HEK293 (cell line): Measurements from ENCODE around the gene AHCYL1.

Experiments used
- CTCF ChIA-PET: fragments of 350-600 bp; formaldehyde crosslinking; extraction: SDS; loops from one replicate; lab custom pipeline; 2021; ENCODE audit warnings: antibody characterized with exemption; lab: Yijun Ruan, JAX
- POLR2A ChIA-PET: fragments of 300-600 bp; formaldehyde crosslinking; extraction: SDS; loops from one replicate; lab custom pipeline; 2020; ENCODE audit warnings: antibody characterized with exemption, inconsistent platforms; lab: Yijun Ruan, JAX
- H3K27ac ChIP-seq: fragments of 200-500 bp; sonication (Bioruptor generic); 2 replicates; pipeline ENCODE4 v1.5.1; 2014; ENCODE audit warnings: low read depth, low read length, control low read depth, inconsistent platforms; ENCODE audit errors: extremely low read depth
- H3K36me3 ChIP-seq, 2 experiments: fragments of 200-500 bp in 1 of 2; sonication (Bioruptor generic) in 1 of 2; 1 replicate in 1 of 2; 2 replicates in 1 of 2; pipeline ENCODE4 v1.5.1; 2014 to 2017; ENCODE audit warnings: inconsistent platforms in 2 of 2, low read length in 2 of 2; ENCODE audit not compliant: control insufficient read depth in 2 of 2, insufficient read depth in 1 of 2
- H3K4me1 ChIP-seq: fragments of 200-500 bp; sonication (Bioruptor generic); 2 replicates; pipeline ENCODE4 v1.5.1; 2014; ENCODE audit warnings: mild to moderate bottlenecking, low read length, inconsistent platforms; ENCODE audit not compliant: control insufficient read depth, insufficient read depth
- H3K4me3 ChIP-seq: 2 replicates; pipeline ENCODE4 v1.5.1; 2011; ENCODE audit warnings: low read depth, mild to moderate bottlenecking, control low read depth, low read length, moderate library complexity
- H3K9me3 ChIP-seq: fragments of 200-500 bp; sonication (Bioruptor generic); 2 replicates; pipeline ENCODE4 v1.5.1; 2014; ENCODE audit warnings: low read depth, low read length, inconsistent platforms; ENCODE audit not compliant: control insufficient read depth, insufficient read depth
- BCL11B ChIP-seq: fragments of 450-650 bp; formaldehyde crosslinking; IDR thresholded peaks from 2 replicates; pipeline ENCODE4 v1.5.1; 2016; ENCODE audit warnings: low read depth, missing biosample characterization, missing genetic modification characterization
- KLF7 ChIP-seq: fragments of 450-650 bp; formaldehyde crosslinking; IDR thresholded peaks from 2 replicates; pipeline ENCODE4 v1.5.1; 2016; ENCODE audit warnings: missing biosample characterization, missing genetic modification characterization, borderline replicate concordance
- OSR2 ChIP-seq: fragments of 450-650 bp; formaldehyde crosslinking; IDR thresholded peaks from 2 replicates; pipeline ENCODE4 v1.5.1; 2016; ENCODE audit warnings: missing biosample characterization, missing genetic modification characterization
- SP2 ChIP-seq: fragments of 450-650 bp; formaldehyde crosslinking; IDR thresholded peaks from 2 replicates; pipeline ENCODE4 v1.5.1; 2016; ENCODE audit warnings: missing biosample characterization, missing genetic modification characterization
- TRIM28 ChIP-seq: IDR thresholded peaks from 2 replicates; pipeline ENCODE4 v1.6.1; 2011; ENCODE audit warnings: low read length, control low read depth, borderline replicate concordance
- ZBTB7A ChIP-seq: fragments of 450-650 bp; formaldehyde crosslinking; IDR thresholded peaks from 2 replicates; pipeline ENCODE4 v1.5.1; 2016; ENCODE audit warnings: low read depth, missing biosample characterization, missing genetic modification characterization
- ZNF112 ChIP-seq: fragments of 450-650 bp; formaldehyde crosslinking; IDR thresholded peaks from 2 replicates; pipeline ENCODE4 v1.5.0; 2017; ENCODE audit warnings: missing biosample characterization, missing genetic modification characterization
- ZNF157 ChIP-seq: fragments of 450-650 bp; formaldehyde crosslinking; IDR thresholded peaks from 2 replicates; pipeline ENCODE4 v1.5.1; 2016; ENCODE audit warnings: missing biosample characterization, missing genetic modification characterization
- ZNF211 ChIP-seq: fragments of 450-650 bp; formaldehyde crosslinking; IDR thresholded peaks from 2 replicates; pipeline ENCODE4 v1.5.1; 2016; ENCODE audit warnings: low read depth, missing biosample characterization, missing genetic modification characterization
- ZNF24 ChIP-seq: fragments of 450-650 bp; formaldehyde crosslinking; IDR thresholded peaks from 2 replicates; pipeline ENCODE4 v1.5.1; 2016; ENCODE audit warnings: missing biosample characterization, missing genetic modification characterization
- ZNF248 ChIP-seq: fragments of 450-650 bp; formaldehyde crosslinking; IDR thresholded peaks from 2 replicates; pipeline ENCODE4 v1.5.1; 2017; ENCODE audit warnings: missing biosample characterization, missing genetic modification characterization
- ZNF266 ChIP-seq: fragments of 450-650 bp; formaldehyde crosslinking; IDR thresholded peaks from 2 replicates; pipeline ENCODE4 v1.5.1; 2016; ENCODE audit warnings: missing biosample characterization, missing genetic modification characterization, low read depth
- ZNF366 ChIP-seq: fragments of 450-650 bp; formaldehyde crosslinking; conservative IDR thresholded peaks from 2 replicates; pipeline ENCODE4 v1.5.1; 2016; ENCODE audit warnings: missing biosample characterization, missing genetic modification characterization
- ZNF391 ChIP-seq: fragments of 450-650 bp; formaldehyde crosslinking; IDR thresholded peaks from 2 replicates; pipeline ENCODE4 v1.5.1; 2016; ENCODE audit warnings: low read depth, missing biosample characterization, missing genetic modification characterization, borderline replicate concordance
- ZNF404 ChIP-seq: fragments of 450-650 bp; formaldehyde crosslinking; IDR thresholded peaks from 2 replicates; pipeline ENCODE4 v1.5.1; 2017; ENCODE audit warnings: missing biosample characterization, missing genetic modification characterization
- ZNF561 ChIP-seq: fragments of 450-650 bp; IDR thresholded peaks from 2 replicates; pipeline ENCODE4 v1.5.1; 2018; ENCODE audit warnings: missing biosample characterization, missing genetic modification characterization, borderline replicate concordance
- ZNF600 ChIP-seq: fragments of 450-650 bp; formaldehyde crosslinking; IDR thresholded peaks from 2 replicates; pipeline ENCODE4 v1.5.1; 2016; ENCODE audit warnings: missing biosample characterization, missing genetic modification characterization
- ZNF626 ChIP-seq: fragments of 450-650 bp; sonication (Bioruptor Pico); formaldehyde crosslinking; IDR thresholded peaks from 2 replicates; pipeline ENCODE4 v1.5.1; 2018; ENCODE audit warnings: missing biosample characterization, missing genetic modification characterization, inconsistent platforms
- ZNF785 ChIP-seq: fragments of 450-650 bp; formaldehyde crosslinking; IDR thresholded peaks from 2 replicates; pipeline ENCODE4 v1.5.1; 2016; ENCODE audit warnings: missing biosample characterization, missing genetic modification characterization
- ZNF830 ChIP-seq: fragments of 450-650 bp; IDR thresholded peaks from 2 replicates; pipeline ENCODE4 v1.5.0; 2018; ENCODE audit warnings: missing biosample characterization, missing genetic modification characterization, low read depth, mild to moderate bottlenecking, moderate library complexity
- TF ChIP-seq, protein P1 (sequence below): fragments of 450-650 bp; formaldehyde crosslinking; IDR thresholded peaks from 2 replicates; pipeline ENCODE4 v1.5.1; 2016; ENCODE audit warnings: missing biosample characterization, missing genetic modification characterization
- TF ChIP-seq, protein P2 (sequence below): fragments of 450-650 bp; formaldehyde crosslinking; IDR thresholded peaks from 2 replicates; pipeline ENCODE4 v1.5.1; 2016; ENCODE audit warnings: missing biosample characterization, missing genetic modification characterization, low read depth
- TF ChIP-seq, protein P3 (sequence below): fragments of 450-650 bp; formaldehyde crosslinking; IDR thresholded peaks from 2 replicates; pipeline ENCODE4 v1.5.1; 2017; ENCODE audit warnings: missing biosample characterization, missing genetic modification characterization

Gene AHCYL1

DNA sequence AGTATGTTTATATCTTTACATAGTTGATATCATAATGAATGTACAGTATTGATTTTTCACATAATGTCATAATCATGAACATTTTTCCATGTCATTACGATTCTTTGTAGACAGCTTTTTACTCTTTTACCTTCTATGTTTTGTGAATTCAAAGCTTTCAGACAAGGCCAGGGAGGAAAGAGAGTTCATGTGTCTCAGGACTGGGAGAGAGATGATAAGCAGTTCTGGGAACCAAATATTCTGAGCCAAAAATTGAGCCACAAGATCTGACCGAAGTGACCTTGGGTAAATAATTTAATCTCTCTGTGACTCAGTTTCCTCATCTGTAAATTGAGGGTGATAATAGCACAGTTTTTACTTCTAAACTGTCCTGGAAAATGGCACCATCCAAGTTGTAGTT lies 42.1 kb upstream of the AHCYL1 start:
- Histone ChIP-seq H3K36me3 (no peaks in the 10 kb centered on the region), H3K27ac (no peak overlapping the region), H3K9me3 (no peaks in the 10 kb centered on the region), H3K4me1 (no peaks in the 10 kb centered on the region), H3K4me3 (no peak overlapping the region)
- ChIA-PET CTCF (interaction anchor here (0.6 to 2.1 kb wide), 3 partner anchors 16 to 303 kb away, joined by 3 to 9 read pairs (median 4); no protein-coding TSS in a partner anchor), POLR2A (no interaction called here)
- no peak for TF ChIP-seq ZNF561 (tag by site-specific recombination)
- TF ChIP-seq ZNF211 (tag by site-specific recombination) = no peak
- no peak for TF ChIP-seq ZNF266
- TF ChIP-seq OSR2 (tag by site-specific recombination) = no peak
- TF ChIP-seq ZBTB7A = no peak
- no peak for TF ChIP-seq ZNF112 (tag by site-specific recombination)
- TF ChIP-seq ZNF248 (tag by site-specific recombination) = no peak
- no peak for TF ChIP-seq ZNF404 (tag by site-specific recombination)
- TF ChIP-seq, protein P1, sequence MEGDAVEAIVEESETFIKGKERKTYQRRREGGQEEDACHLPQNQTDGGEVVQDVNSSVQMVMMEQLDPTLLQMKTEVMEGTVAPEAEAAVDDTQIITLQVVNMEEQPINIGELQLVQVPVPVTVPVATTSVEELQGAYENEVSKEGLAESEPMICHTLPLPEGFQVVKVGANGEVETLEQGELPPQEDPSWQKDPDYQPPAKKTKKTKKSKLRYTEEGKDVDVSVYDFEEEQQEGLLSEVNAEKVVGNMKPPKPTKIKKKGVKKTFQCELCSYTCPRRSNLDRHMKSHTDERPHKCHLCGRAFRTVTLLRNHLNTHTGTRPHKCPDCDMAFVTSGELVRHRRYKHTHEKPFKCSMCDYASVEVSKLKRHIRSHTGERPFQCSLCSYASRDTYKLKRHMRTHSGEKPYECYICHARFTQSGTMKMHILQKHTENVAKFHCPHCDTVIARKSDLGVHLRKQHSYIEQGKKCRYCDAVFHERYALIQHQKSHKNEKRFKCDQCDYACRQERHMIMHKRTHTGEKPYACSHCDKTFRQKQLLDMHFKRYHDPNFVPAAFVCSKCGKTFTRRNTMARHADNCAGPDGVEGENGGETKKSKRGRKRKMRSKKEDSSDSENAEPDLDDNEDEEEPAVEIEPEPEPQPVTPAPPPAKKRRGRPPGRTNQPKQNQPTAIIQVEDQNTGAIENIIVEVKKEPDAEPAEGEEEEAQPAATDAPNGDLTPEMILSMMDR (tag by site-specific recombination) = no peak

DNA sequence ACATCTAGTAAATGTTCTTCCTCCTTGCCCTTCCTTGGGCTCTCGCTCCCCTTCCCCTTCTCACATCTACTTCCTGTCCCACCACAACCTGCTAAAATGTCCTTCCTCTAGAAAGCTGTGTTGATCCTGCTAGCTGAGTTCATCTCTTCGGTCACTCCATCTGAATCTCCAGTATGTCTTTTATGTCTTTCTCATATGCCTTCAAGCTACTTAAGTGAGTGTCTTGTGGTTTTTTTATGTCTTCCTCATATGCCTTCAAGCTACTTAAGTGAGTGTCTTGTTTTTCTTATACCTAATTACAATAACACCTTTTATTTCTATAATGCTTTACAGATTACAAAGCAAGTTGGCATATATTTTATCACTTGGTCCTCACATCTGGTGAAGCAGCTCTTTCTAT lies 40.0 kb upstream of the AHCYL1 start:
- TF ChIP-seq TRIM28 (no peak), BCL11B (no peak), ZNF391 (tag by site-specific recombination) (no peak), ZNF600 (tag by site-specific recombination) (no peak), ZNF626 (tag by site-specific recombination) (no peak), SP2 (no peak), KLF7 (no peak), ZNF366 (tag by site-specific recombination) (no peak), ZNF785 (no peak), ZNF157 (tag by site-specific recombination) (no peak), ZNF830 (tag by site-specific recombination) (no peak), ZNF24 (tag by site-specific recombination) (no peak)
- TF ChIP-seq, protein P2, sequence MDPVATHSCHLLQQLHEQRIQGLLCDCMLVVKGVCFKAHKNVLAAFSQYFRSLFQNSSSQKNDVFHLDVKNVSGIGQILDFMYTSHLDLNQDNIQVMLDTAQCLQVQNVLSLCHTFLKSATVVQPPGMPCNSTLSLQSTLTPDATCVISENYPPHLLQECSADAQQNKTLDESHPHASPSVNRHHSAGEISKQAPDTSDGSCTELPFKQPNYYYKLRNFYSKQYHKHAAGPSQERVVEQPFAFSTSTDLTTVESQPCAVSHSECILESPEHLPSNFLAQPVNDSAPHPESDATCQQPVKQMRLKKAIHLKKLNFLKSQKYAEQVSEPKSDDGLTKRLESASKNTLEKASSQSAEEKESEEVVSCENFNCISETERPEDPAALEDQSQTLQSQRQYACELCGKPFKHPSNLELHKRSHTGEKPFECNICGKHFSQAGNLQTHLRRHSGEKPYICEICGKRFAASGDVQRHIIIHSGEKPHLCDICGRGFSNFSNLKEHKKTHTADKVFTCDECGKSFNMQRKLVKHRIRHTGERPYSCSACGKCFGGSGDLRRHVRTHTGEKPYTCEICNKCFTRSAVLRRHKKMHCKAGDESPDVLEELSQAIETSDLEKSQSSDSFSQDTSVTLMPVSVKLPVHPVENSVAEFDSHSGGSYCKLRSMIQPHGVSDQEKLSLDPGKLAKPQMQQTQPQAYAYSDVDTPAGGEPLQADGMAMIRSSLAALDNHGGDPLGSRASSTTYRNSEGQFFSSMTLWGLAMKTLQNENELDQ (tag by site-specific recombination) = no peak
- TF ChIP-seq, protein P3, sequence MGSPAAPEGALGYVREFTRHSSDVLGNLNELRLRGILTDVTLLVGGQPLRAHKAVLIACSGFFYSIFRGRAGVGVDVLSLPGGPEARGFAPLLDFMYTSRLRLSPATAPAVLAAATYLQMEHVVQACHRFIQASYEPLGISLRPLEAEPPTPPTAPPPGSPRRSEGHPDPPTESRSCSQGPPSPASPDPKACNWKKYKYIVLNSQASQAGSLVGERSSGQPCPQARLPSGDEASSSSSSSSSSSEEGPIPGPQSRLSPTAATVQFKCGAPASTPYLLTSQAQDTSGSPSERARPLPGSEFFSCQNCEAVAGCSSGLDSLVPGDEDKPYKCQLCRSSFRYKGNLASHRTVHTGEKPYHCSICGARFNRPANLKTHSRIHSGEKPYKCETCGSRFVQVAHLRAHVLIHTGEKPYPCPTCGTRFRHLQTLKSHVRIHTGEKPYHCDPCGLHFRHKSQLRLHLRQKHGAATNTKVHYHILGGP (tag by site-specific recombination) = no peak
- Histone ChIP-seq H3K4me1 (0 out of 2 replicates have a peak, but pooled peaks cover 2% of the 10 kb centered on the region), H3K4me3 (no peak overlapping the region), H3K9me3 (no peaks in the 10 kb centered on the region), H3K36me3 (no peaks in the 10 kb centered on the region), H3K27ac (no peak overlapping the region)
- POLR2A ChIA-PET = no interaction called here
- CTCF ChIA-PET = interaction anchor here (0.6 to 1.7 kb wide), 5 partner anchors 15 to 167 kb away, joined by 3 to 5 read pairs (median 3); partner anchors contain the start of gene AHCYL1
